Stimulated activated CD4-positive, alpha-beta T cell treated with anti-CD3 and anti-CD28 coated beads, Interleukin-4, amount 100 ng/mL, for 24 hours (primary cell): Measurements from ENCODE around the gene SLC25A5.
"Not testable (repeated sequence)": the region's sequence is repeated elsewhere in the genome, so short reads cannot be mapped to it uniquely, and the experiment has no call there.

Source experiments
- DNase-seq: peaks from one replicate; pipeline ENCODE4 v3.0.0-alpha.2; 2020

The SLC25A5 gene

GRCh38 chrX:119478504-119478903 is 10.3 kb downstream of the SLC25A5 start:
- no peak for DNase-seq

- no peak for DNase-seq
These were observed 11.6 kb downstream of the SLC25A5 start for GRCh38 chrX:119479845-119480244.

GRCh38 chrX:119481323-119481801 is 13.1 kb downstream of the SLC25A5 start:
- no peak for DNase-seq

DNA sequence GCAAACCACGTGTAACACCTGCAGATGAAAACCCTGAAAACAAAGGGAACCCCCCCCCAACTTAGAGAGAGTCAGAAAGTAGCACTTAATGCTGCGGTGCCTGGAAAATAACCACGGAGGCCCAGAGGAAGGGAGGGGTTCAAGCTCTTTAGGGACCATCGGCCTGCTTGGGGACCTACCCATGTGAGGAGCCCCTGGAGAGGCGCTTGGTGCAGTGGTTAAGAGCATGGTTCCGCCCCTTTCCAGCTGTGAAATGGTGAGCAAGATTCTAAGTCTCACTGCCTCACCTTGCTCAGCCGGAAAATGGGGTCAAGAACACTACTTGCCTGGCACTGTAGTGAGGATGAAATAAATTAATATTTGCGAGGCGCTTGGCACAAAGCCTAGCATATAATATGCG is 13.8 kb downstream of the SLC25A5 start:
- no peak for DNase-seq

DNA sequence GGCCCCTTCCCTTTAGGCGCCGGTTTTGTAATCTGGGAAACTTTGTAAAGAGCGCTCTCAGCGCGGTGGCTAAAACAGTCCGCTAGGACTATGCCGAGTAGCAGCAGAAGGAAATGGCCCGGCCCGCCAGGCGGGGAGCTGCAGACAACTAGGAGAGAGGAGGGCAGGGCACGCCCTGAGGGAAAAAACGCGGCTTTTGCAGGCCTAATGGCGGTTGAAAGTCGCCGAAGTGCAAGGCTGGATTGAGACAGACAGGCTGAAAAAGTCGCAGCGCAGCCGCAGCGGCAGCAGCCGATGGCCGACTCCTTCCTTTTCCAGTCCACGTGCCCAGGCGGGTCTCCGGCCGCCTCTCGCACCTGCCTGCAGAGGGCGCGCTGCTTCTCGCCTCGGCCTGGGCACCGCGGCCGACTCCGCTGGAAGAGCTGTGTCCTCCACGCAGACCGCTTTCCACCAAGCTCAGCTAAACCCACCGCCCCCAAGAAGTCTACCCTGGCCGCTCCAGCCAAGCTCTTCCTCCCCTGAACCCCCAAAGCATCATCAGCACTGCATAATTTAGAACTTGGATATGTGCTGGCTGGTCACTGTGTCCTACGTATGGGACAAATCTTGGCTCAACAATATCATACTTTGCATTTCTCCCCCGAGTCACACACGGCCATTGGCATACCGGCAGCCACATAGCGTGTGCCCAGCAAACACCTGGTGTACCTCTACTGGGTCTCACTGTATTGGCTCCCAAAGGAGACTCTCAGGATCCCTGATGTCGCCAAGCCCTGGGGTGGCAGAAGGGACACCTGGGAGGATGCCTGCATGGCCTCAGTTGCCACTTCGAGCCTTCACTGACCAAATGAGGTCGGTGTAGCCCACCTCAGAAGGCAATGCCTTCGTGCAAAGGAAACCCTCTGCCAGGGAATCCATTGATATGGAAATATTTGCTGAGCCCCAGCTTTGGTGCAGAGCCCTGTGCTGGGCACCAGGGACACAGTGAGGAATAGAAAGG is 14.5 kb downstream of the SLC25A5 start:
- peak; percentile 66 for DNase-seq

DNA sequence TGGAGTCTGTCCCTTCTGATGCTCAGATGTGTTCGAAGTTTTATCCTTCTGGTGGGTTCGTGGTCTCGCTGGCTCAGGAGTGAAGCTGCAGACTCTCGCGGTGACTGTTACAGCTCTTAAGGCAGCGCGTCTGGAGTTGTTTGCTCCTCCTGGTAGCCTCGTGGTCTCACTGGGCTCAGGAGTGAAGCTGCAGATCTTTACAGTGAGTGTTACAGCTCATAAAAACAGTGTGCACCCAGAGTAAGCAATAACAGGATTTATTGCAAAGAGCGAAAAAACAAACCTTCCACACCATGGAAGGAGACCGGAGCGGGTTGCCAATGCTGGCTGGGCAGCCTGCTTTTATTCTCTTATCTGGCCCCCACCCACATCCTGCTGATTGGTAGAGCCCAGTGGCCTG is 18.5 kb downstream of the SLC25A5 start:
- DNase-seq: no peak

- DNase-seq: not testable (repeated sequence)
These were observed 19.5 kb downstream of the SLC25A5 start for GRCh38 chrX:119487766-119488165.

GRCh38 chrX:119488749-119489148 is 20.5 kb downstream of the SLC25A5 start:
- DNase-seq: peak; percentile 45

DNA sequence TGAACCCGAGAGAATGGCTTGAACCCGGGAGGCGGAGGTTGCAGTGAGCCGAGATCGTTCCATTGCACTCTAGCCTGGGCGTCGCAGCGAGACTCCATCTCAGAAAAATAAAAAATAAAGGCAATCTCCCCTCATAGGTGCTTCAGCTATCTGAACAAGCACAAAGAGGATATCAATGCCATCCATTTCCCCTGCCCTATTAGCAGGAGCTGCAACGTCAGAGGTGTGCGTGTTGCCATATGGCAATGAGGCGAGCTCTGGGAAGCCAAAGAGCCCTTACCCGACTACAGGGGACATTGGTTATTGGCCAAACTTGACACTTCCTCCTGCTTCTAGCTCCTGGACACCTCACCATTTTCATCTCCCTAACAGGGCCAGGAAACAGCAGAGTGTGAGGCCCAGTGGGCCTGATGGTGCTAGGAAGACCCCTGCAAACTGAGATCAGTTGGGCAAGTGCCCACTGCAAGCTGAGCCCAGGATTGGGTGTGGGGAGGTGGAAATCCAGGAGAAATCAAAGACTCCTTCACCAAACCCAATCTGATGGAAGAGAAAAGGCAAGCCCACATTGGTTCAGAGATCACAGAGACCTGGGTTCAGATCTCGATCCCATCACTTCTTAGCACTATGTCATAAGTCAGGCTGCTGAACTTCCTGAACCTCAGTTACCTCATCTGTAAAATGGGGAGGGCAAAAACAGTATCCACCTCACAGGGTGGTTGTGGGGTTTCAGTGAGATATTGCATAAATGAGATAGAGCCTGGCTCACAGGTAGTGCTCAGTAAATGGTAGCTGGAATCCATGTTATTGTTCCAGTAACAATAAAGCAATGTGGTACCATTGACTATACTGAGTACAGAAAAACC is 21.2 kb downstream of the SLC25A5 start:
- no peak for DNase-seq

DNA sequence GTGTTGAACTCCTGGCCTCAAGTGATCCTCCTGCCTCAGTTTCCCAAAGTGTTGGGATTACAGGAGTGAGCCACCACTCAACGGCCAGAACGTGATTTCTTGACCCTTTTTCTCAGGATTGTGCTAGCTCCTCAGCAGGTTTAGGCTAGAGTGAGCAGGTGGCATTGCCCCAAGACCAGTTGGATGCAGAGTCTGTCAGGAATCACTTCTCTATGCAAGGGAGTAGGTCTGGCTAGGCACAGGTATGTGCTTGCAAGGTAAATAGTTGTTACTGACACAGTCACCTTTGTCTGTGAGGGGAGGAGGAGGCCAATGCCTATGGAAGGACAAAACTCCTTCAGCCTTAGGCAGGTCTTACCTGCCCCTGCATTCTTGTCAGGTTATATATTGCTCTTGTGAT is 24.2 kb downstream of the SLC25A5 start:
- DNase-seq: no peak

- not testable (repeated sequence) for DNase-seq
These were observed 25.7 kb downstream of the SLC25A5 start for GRCh38 chrX:119493851-119494495.

- no peak for DNase-seq
These were observed 27.8 kb downstream of the SLC25A5 start for GRCh38 chrX:119495734-119496726.

GRCh38 chrX:119497185-119497584 is 28.9 kb downstream of the SLC25A5 start:
- DNase-seq: no peak

DNA sequence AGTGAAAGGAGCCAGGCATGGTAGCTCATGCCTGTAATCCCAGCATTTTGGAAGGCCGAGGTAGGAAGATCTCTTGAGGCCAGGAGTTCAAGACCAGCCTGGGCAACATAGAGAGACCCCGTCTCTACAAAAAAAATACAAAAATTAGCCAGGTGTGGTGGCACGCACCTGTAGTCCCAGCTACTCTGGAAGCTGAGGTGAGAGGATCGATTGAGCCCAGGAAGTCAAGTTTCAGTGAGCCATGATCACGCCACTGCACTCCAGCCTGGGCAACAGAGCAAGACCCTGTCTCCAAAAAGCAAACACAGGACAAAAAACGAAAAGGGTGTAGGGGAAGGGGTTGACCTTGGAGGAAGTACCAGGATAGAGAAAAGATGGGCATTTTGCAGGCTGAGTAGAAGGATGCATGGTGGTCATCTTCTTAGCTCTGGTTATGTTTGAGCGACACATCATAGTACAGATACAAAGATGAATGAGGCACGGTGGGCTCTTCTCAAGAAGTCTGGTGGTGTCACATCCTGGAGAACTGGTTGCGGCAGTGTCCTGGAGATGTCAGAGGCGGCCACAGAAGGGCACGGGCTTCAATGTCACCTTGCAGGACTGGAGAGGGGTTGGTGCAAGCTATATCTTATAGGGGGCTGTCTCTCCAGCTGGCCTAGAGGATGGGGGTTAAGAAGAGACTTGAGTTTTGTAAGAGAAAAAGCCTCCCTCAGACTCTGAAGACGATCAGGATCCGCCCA is 32.0 kb downstream of the SLC25A5 start:
- DNase-seq: no peak

DNA sequence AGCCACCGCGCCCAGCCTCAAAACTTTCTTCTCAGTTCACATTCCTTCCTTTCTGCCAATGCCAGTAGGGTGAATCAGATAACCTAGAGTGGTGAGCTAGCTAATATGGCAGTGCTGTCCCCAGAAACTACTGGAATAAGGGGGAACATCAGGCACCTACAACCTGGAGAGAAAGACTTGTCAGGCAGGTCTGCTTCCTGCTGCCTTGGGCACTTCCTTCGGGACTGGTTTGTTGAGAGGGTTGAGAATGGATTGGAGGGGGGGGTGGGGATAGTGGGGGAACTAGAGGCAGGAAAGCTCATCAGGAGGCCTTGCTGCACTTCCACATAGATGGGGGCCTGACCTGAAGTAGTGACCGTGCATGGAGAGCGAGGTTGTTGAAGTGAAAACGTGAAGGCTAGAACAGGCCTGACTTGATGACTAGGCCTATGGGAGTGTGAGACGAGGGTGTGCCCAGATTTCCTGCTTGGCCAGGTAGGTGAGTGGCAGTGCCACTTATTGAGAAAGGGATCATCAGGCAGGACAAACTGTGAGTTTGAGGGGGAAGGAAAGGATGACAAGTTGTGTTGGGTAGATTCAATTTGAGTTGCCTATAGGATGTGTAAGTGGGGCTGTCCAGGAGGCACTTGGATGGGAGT is 33.4 kb downstream of the SLC25A5 start:
- no peak for DNase-seq

- peak; percentile 11 for DNase-seq
These were observed 34.7 kb downstream of the SLC25A5 start for GRCh38 chrX:119502727-119503483.

- DNase-seq: no peak
These were observed 35.2 kb downstream of the SLC25A5 start for GRCh38 chrX:119503484-119503861.

- not testable (repeated sequence) for DNase-seq
These were observed 36.9 kb downstream of the SLC25A5 start for GRCh38 chrX:119505145-119505544.

DNA sequence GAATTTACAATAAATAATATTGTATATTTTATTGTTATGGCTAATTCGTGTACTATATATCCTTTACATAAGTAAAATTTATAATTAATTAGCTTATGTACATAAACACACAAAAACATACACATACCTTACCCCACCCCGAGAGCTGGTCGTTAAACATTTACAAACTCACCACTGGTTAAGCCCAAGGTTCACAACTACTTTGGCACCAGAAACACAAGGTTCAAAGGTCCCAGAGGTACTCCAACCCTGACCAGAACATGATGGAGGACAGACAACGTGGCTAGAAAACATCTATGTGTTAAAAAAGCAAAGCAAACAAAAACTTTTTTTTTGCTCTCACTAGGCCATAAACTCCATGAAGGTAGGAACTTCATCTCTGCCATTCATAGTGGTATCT is 37.7 kb downstream of the SLC25A5 start:
- no peak for DNase-seq

- DNase-seq: no peak
These were observed 39.0 kb downstream of the SLC25A5 start for GRCh38 chrX:119507206-119507605.
